ENCODE results near the gene ELAVL1. TPM values are rescaled to one million over a fixed set of nuclear protein-coding genes. Genes with fewer than 3 reads are reported as not detected.

Gene ELAVL1
- polyA plus RNA-seq, 1 of the 3 experiments (the other 2 are of a cell fraction), result 49.6 TPM

GRCh38 chr19:7968796-7969554 is 36.5 kb downstream of the ELAVL1 start:
- Histone ChIP-seq H3K9me2 (no peaks in the 10 kb centered on the region), H4K20me1 (ENCODE audit: insufficient read depth) (peaks cover 11% of the 10 kb centered on the region), H3K36me3 (replicated peaks in 1 of 2; ENCODE audit: control insufficient read depth in 1 of 2, insufficient read depth in 2 of 2, low read length in 1 of 2) (peaks cover 24 to 56% of the 10 kb centered on the region in 2 experiments), H3K9me3 (no peaks in the 10 kb centered on the region), H2AFZ (ENCODE audit: low read depth) (no peak overlapping the region), H3K27me3 (ENCODE audit: insufficient read depth) (no peaks in the 10 kb centered on the region), H3K4me3 (ENCODE audit: low read depth in 2 of 2, low read length in 1 of 2) (no peak overlapping the region), H3K27ac (ENCODE audit: low read depth in 2 of 2, low read length in 1 of 2) (no peak overlapping the region), H3K4me2 (no peak overlapping the region), H3K4me1 (ENCODE audit: control insufficient read depth in 1 of 2, insufficient read depth in 2 of 2, low read depth in 1 of 2, low read length in 1 of 2) (no peaks in the 10 kb centered on the region), H3K79me2 (ENCODE audit: insufficient read depth) (peaks cover 5% of the 10 kb centered on the region; the same call in 1 of the 2 replicates), H3F3A (replicated peaks; ENCODE audit: insufficient read depth) (no peaks in the 10 kb centered on the region), H3K9ac (no peak overlapping the region)
- WGBS (ENCODE audit: low lambda C conversion rate), result 93% methylated on average over 17 of the region's 20 CpGs
- POLR2A ChIA-PET, result interaction anchor here (1.2 kb wide), 1 partner anchor 33 kb away, joined by 3 read pairs; no protein-coding TSS in a partner anchor
- no peak for DNase-seq
- CTCF ChIA-PET, result interaction anchor here (0.9 to 9.1 kb wide), 10 partner anchors 9 to 284 kb away, joined by 3 to 81 read pairs (median 10); partner anchors contain the start of gene TIMM44
- TF ChIP-seq YY1 (IDR thresholded peaks at IDR 0.05; ENCODE audit: low read depth) (no peak), SIN3A (IDR thresholded peaks at IDR 0.05; ENCODE audit: borderline replicate concordance, low read depth, low read length) (no peak), RXRA (IDR thresholded peaks at IDR 0.05; ENCODE audit: borderline replicate concordance, low read depth) (no peak), RCOR1 (IDR thresholded peaks at IDR 0.05; ENCODE audit: low read length) (no peak), FOXM1 (IDR thresholded peaks at IDR 0.05; ENCODE audit: low read depth) (no peak)

GRCh38 chr19:7968008-7968795 is 37.2 kb downstream of the ELAVL1 start:
- no peaks in the 10 kb centered on the region for H3K4me1 ChIP-seq (ENCODE audit: control insufficient read depth in 1 of 2, insufficient read depth in 2 of 2, low read depth in 1 of 2, low read length in 1 of 2)
- no peaks in the 10 kb centered on the region for H3K9me2 ChIP-seq
- H3K27me3 ChIP-seq (ENCODE audit: insufficient read depth), result no peaks in the 10 kb centered on the region
- H3F3A ChIP-seq (replicated peaks; ENCODE audit: insufficient read depth), result no peaks in the 10 kb centered on the region
- CTCF ChIA-PET, result interaction anchor here (1.0 to 9.1 kb wide), 3 partner anchors 27 to 285 kb away, joined by 3 to 81 read pairs (median 4); no protein-coding TSS in a partner anchor
- H3K4me3 ChIP-seq (ENCODE audit: low read depth in 2 of 2, low read length in 1 of 2), result no peak overlapping the region
- no peak overlapping the region for H3K4me2 ChIP-seq
- peaks cover 11% of the 10 kb centered on the region for H4K20me1 ChIP-seq (ENCODE audit: insufficient read depth)
- H2AFZ ChIP-seq (ENCODE audit: low read depth), result no peak overlapping the region
- POLR2A ChIA-PET, result no interaction called here
- H3K9me3 ChIP-seq, result no peaks in the 10 kb centered on the region
- DNase-seq, result no peak
- peaks cover 5% of the 10 kb centered on the region; the same call in 1 of the 2 replicates for H3K79me2 ChIP-seq (ENCODE audit: insufficient read depth)
- H3K36me3 ChIP-seq (replicated peaks in 1 of 2; ENCODE audit: control insufficient read depth in 1 of 2, insufficient read depth in 2 of 2, low read length in 1 of 2), result peaks cover 26 to 58% of the 10 kb centered on the region in 2 experiments
- TF ChIP-seq GABPA (IDR thresholded peaks at IDR 0.05; ENCODE audit: low read depth) (no peak), FOSL2 (IDR thresholded peaks at IDR 0.05; ENCODE audit: borderline replicate concordance, low read depth) (no peak), GATA2 (CRISPR knock-in tag; IDR thresholded peaks at IDR 0.05) (no peak), NRF1 (IDR thresholded peaks at IDR 0.05; ENCODE audit: low read depth, low read length) (no peak)
- no peak overlapping the region for H3K9ac ChIP-seq
- WGBS (ENCODE audit: low lambda C conversion rate), result 93% methylated on average over 11 of the region's 15 CpGs
- no peak overlapping the region for H3K27ac ChIP-seq (ENCODE audit: low read depth in 2 of 2, low read length in 1 of 2)

Measured in SK-N-SH (cell line).